HUES6 (cell line): ENCODE results near the gene FEM1B.

Experiments used
- H3K27ac ChIP-seq: 2 replicates; pipeline ENCODE4 v1.7.0; 2013; ENCODE audit warnings: low read depth, mild to moderate bottlenecking, low read length, inconsistent platforms
- H3K27me3 ChIP-seq: 2 replicates; pipeline ENCODE4 v1.6.1; 2013; ENCODE audit warnings: low read length; ENCODE audit not compliant: control insufficient read depth, insufficient read depth
- H3K36me3 ChIP-seq: 2 replicates; pipeline ENCODE4 v1.6.1; 2013; ENCODE audit warnings: low read length; ENCODE audit not compliant: control insufficient read depth, insufficient read depth
- H3K4me1 ChIP-seq: 2 replicates; pipeline ENCODE4 v1.6.1; 2013; ENCODE audit warnings: low read length; ENCODE audit not compliant: control insufficient read depth, insufficient read depth
- H3K4me3 ChIP-seq: 2 replicates; pipeline ENCODE4 v1.5.1; 2013; ENCODE audit warnings: low read depth, low read length
- H3K9ac ChIP-seq: one replicate; pipeline ENCODE4 v1.6.1; 2013; ENCODE audit warnings: mild to moderate bottlenecking, low read length
- H3K9me3 ChIP-seq: 2 replicates; pipeline ENCODE4 v1.6.1; 2013; ENCODE audit warnings: low read depth, low read length; ENCODE audit not compliant: control insufficient read depth, insufficient read depth

Gene FEM1B

GRCh38 chr15:68318008-68318835, 40.7 kb downstream of the FEM1B start:
- H3K27me3 ChIP-seq, result no peaks in the 10 kb centered on the region

GRCh38 chr15:68318931-68319909, 41.7 kb downstream of the FEM1B start:
- H3K9ac ChIP-seq, result no peak overlapping the region
- no peak overlapping the region for H3K4me3 ChIP-seq
- H3K27me3 ChIP-seq, result no peaks in the 10 kb centered on the region
- H3K9me3 ChIP-seq, result no peaks in the 10 kb centered on the region
- H3K27ac ChIP-seq, result no peak overlapping the region
- no peaks in the 10 kb centered on the region for H3K36me3 ChIP-seq
- peaks cover 12% of the 10 kb centered on the region for H3K4me1 ChIP-seq

More at GRCh38 chr15:68318008-68318835, 40.7 kb downstream of the FEM1B start:
- Histone ChIP-seq H3K4me1 (peaks cover 12% of the 10 kb centered on the region), H3K9me3 (no peaks in the 10 kb centered on the region), H3K9ac (no peak overlapping the region), H3K36me3 (no peaks in the 10 kb centered on the region), H3K4me3 (no peak overlapping the region), H3K27ac (no peak overlapping the region)

GRCh38 chr15:68319997-68320396, 42.5 kb downstream of the FEM1B start:
- Histone ChIP-seq H3K27me3 (no peaks in the 10 kb centered on the region), H3K4me1 (peaks cover 12% of the 10 kb centered on the region), H3K27ac (no peak overlapping the region), H3K9ac (no peak overlapping the region), H3K36me3 (no peaks in the 10 kb centered on the region), H3K4me3 (no peak overlapping the region), H3K9me3 (no peaks in the 10 kb centered on the region)

GRCh38 chr15:68321229-68321628, 43.7 kb downstream of the FEM1B start:
- H3K27me3 ChIP-seq, result no peaks in the 10 kb centered on the region
- H3K9me3 ChIP-seq, result no peaks in the 10 kb centered on the region
- no peak overlapping the region for H3K4me3 ChIP-seq
- no peak overlapping the region for H3K27ac ChIP-seq
- H3K4me1 ChIP-seq, result peaks cover 2% of the 10 kb centered on the region
- no peak overlapping the region for H3K9ac ChIP-seq
- no peaks in the 10 kb centered on the region for H3K36me3 ChIP-seq

- Histone ChIP-seq H3K27me3 (no peaks in the 10 kb centered on the region), H3K4me1 (peaks cover 9% of the 10 kb centered on the region), H3K4me3 (no peak overlapping the region), H3K27ac (no peak overlapping the region), H3K36me3 (no peaks in the 10 kb centered on the region), H3K9me3 (no peaks in the 10 kb centered on the region), H3K9ac (no peak overlapping the region)
These were observed 45.3 kb downstream of the FEM1B start for GRCh38 chr15:68322796-68323195.

- peaks cover 21% of the 10 kb centered on the region for H3K4me1 ChIP-seq
- H3K27me3 ChIP-seq, result no peaks in the 10 kb centered on the region
- no peak overlapping the region for H3K9ac ChIP-seq
- no peaks in the 10 kb centered on the region for H3K9me3 ChIP-seq
- H3K4me3 ChIP-seq, result no peak overlapping the region
- H3K27ac ChIP-seq, result no peak overlapping the region
- no peaks in the 10 kb centered on the region for H3K36me3 ChIP-seq
These were observed 48.2 kb downstream of the FEM1B start for GRCh38 chr15:68325726-68326125.

GRCh38 chr15:68326711-68327354, 49.3 kb downstream of the FEM1B start:
- H3K4me3 ChIP-seq, result no peak overlapping the region
- H3K27ac ChIP-seq, result no peak overlapping the region
- no peaks in the 10 kb centered on the region for H3K27me3 ChIP-seq
- no peaks in the 10 kb centered on the region for H3K36me3 ChIP-seq
- peaks cover 28% of the 10 kb centered on the region for H3K4me1 ChIP-seq
- no peak overlapping the region for H3K9ac ChIP-seq
- H3K9me3 ChIP-seq, result no peaks in the 10 kb centered on the region

- no peaks in the 10 kb centered on the region for H3K9me3 ChIP-seq
- H3K27ac ChIP-seq, result no peak overlapping the region
- H3K36me3 ChIP-seq, result no peaks in the 10 kb centered on the region
- H3K4me1 ChIP-seq, result peaks cover 28% of the 10 kb centered on the region
- no peak overlapping the region for H3K9ac ChIP-seq
- H3K4me3 ChIP-seq, result no peak overlapping the region
- H3K27me3 ChIP-seq, result no peaks in the 10 kb centered on the region
These were observed 50.9 kb downstream of the FEM1B start for GRCh38 chr15:68328443-68328842.

GRCh38 chr15:68328964-68329363, 51.4 kb downstream of the FEM1B start:
- Histone ChIP-seq H3K27ac (no peak overlapping the region), H3K4me1 (peaks cover 28% of the 10 kb centered on the region), H3K27me3 (no peaks in the 10 kb centered on the region), H3K9ac (no peak overlapping the region), H3K9me3 (no peaks in the 10 kb centered on the region), H3K36me3 (no peaks in the 10 kb centered on the region), H3K4me3 (no peak overlapping the region)

- Histone ChIP-seq H3K9me3 (no peaks in the 10 kb centered on the region), H3K9ac (no peak overlapping the region), H3K4me1 (peaks cover 28% of the 10 kb centered on the region)
These were observed 52.9 kb downstream of the FEM1B start for GRCh38 chr15:68330416-68330815.

More at GRCh38 chr15:68330416-68330815, 52.9 kb downstream of the FEM1B start:
- H3K27ac ChIP-seq, result no peak overlapping the region
- H3K4me3 ChIP-seq, result no peak overlapping the region
- H3K36me3 ChIP-seq, result no peaks in the 10 kb centered on the region
- no peaks in the 10 kb centered on the region for H3K27me3 ChIP-seq
